Skeletal muscle satellite cell (primary cell): ENCODE data around the gene NVL.
"Not testable (repeated sequence)": the region's sequence is repeated elsewhere in the genome, so short reads cannot be mapped to it uniquely, and the experiment has no call there.

Experiments used
- H3K27me3 ChIP-seq: 2 replicates; pipeline ENCODE4 v1.7.0; 2013; ENCODE audit warnings: low read length; ENCODE audit not compliant: control insufficient read depth, insufficient read depth
- H3K36me3 ChIP-seq: 2 replicates; pipeline ENCODE4 v1.7.0; 2013; ENCODE audit warnings: mild to moderate bottlenecking, control low read depth, low read length; ENCODE audit not compliant: insufficient read depth
- H3K4me1 ChIP-seq: 2 replicates; pipeline ENCODE4 v1.7.0; 2013; ENCODE audit warnings: low read length; ENCODE audit not compliant: control insufficient read depth, insufficient read depth
- H3K4me2 ChIP-seq: 2 replicates; pipeline ENCODE4 v1.7.0; 2013; ENCODE audit warnings: mild to moderate bottlenecking, low read length
- H3K4me3 ChIP-seq: 2 replicates; pipeline ENCODE4 v1.7.0; 2013; ENCODE audit warnings: low read length
- H3K9ac ChIP-seq: 2 replicates; pipeline ENCODE4 v1.7.0; 2013; ENCODE audit warnings: mild to moderate bottlenecking, low read depth, low read length, moderate library complexity
- H3K9me3 ChIP-seq: replicated peaks from 2 replicates; pipeline ENCODE4 v1.7.0; 2013; ENCODE audit warnings: mild to moderate bottlenecking, control low read depth, low read length

NVL gene

GRCh38 chr1:224219011-224219611 is 110.9 kb downstream of the NVL start:
- Histone ChIP-seq H3K9me3 (no peaks in the 10 kb centered on the region), H3K27me3 (no peaks in the 10 kb centered on the region), H3K36me3 (no peaks in the 10 kb centered on the region), H3K9ac (no peak overlapping the region), H3K4me1 (peaks cover 8% of the 10 kb centered on the region), H3K4me3 (no peak overlapping the region), H3K4me2 (no peak overlapping the region)

- no peak overlapping the region for H3K4me2 ChIP-seq
- no peaks in the 10 kb centered on the region for H3K9me3 ChIP-seq
- no peak overlapping the region for H3K9ac ChIP-seq
- no peak overlapping the region for H3K4me3 ChIP-seq
- H3K27me3 ChIP-seq = no peaks in the 10 kb centered on the region
- H3K36me3 ChIP-seq = no peaks in the 10 kb centered on the region
- peaks cover 1% of the 10 kb centered on the region for H3K4me1 ChIP-seq
These were observed 112.0 kb downstream of the NVL start for GRCh38 chr1:224217655-224218623.

GRCh38 chr1:224216382-224216781 is 113.6 kb downstream of the NVL start:
- Histone ChIP-seq H3K36me3 (no peaks in the 10 kb centered on the region), H3K9me3 (no peaks in the 10 kb centered on the region), H3K4me2 (no peak overlapping the region), H3K4me3 (no peak overlapping the region), H3K9ac (no peak overlapping the region), H3K27me3 (no peaks in the 10 kb centered on the region), H3K4me1 (peaks cover 11% of the 10 kb centered on the region)

- H3K4me2 ChIP-seq = no peak overlapping the region
- no peak overlapping the region for H3K9ac ChIP-seq
- H3K27me3 ChIP-seq = no peaks in the 10 kb centered on the region
These were observed 116.4 kb downstream of the NVL start for GRCh38 chr1:224213438-224214119.

GRCh38 chr1:224212618-224213061 is 117.3 kb downstream of the NVL start:
- Histone ChIP-seq H3K4me1 (peaks cover 17% of the 10 kb centered on the region), H3K27me3 (no peaks in the 10 kb centered on the region), H3K4me2 (no peak overlapping the region), H3K9me3 (no peaks in the 10 kb centered on the region), H3K4me3 (no peak overlapping the region), H3K9ac (no peak overlapping the region), H3K36me3 (no peaks in the 10 kb centered on the region)

More at GRCh38 chr1:224213438-224214119, 116.4 kb downstream of the NVL start:
- no peak overlapping the region for H3K4me3 ChIP-seq
- H3K36me3 ChIP-seq = no peaks in the 10 kb centered on the region
- H3K4me1 ChIP-seq = peaks cover 17% of the 10 kb centered on the region
- no peaks in the 10 kb centered on the region for H3K9me3 ChIP-seq

- peaks cover 17% of the 10 kb centered on the region for H3K4me1 ChIP-seq
- no peak overlapping the region for H3K9ac ChIP-seq
- no peaks in the 10 kb centered on the region for H3K9me3 ChIP-seq
- no peak overlapping the region for H3K4me3 ChIP-seq
- H3K36me3 ChIP-seq = no peaks in the 10 kb centered on the region
- peak overlapping the region; percentile 10 for H3K4me2 ChIP-seq
- no peaks in the 10 kb centered on the region for H3K27me3 ChIP-seq
These were observed 118.6 kb downstream of the NVL start for GRCh38 chr1:224211206-224211962.

GRCh38 chr1:224205931-224206538 is 123.9 kb downstream of the NVL start:
- peak overlapping the region; percentile 38 for H3K9ac ChIP-seq
- H3K36me3 ChIP-seq, H3K9me3 ChIP-seq, H3K27me3 ChIP-seq, H3K4me3 ChIP-seq: not testable (repeated sequence)
- H3K4me1 ChIP-seq = peaks cover 31% of the 10 kb centered on the region
- peak overlapping the region; percentile 76 for H3K4me2 ChIP-seq

GRCh38 chr1:224205438-224205840 is 124.5 kb downstream of the NVL start:
- no peaks in the 10 kb centered on the region for H3K9me3 ChIP-seq
- peak overlapping the region; percentile 76 for H3K4me2 ChIP-seq
- H3K4me1 ChIP-seq = peaks cover 30% of the 10 kb centered on the region
- peak overlapping the region; percentile 55 for H3K4me3 ChIP-seq
- no peaks in the 10 kb centered on the region for H3K27me3 ChIP-seq
- H3K36me3 ChIP-seq = no peaks in the 10 kb centered on the region
- peak overlapping the region; percentile 38 for H3K9ac ChIP-seq

GRCh38 chr1:224203243-224204016 is 126.5 kb downstream of the NVL start:
- Histone ChIP-seq H3K27me3 (no peaks in the 10 kb centered on the region), H3K9ac (no peak overlapping the region), H3K36me3 (no peaks in the 10 kb centered on the region), H3K4me1 (peaks cover 27% of the 10 kb centered on the region), H3K4me3 (no peak overlapping the region), H3K9me3 (no peaks in the 10 kb centered on the region), H3K4me2 (no peak overlapping the region)

- H3K4me3 ChIP-seq = no peak overlapping the region
- H3K4me1 ChIP-seq = peaks cover 27% of the 10 kb centered on the region
- H3K36me3 ChIP-seq = no peaks in the 10 kb centered on the region
- H3K9me3 ChIP-seq = no peaks in the 10 kb centered on the region
- no peak overlapping the region for H3K4me2 ChIP-seq
- H3K9ac ChIP-seq = no peak overlapping the region
- no peaks in the 10 kb centered on the region for H3K27me3 ChIP-seq
These were observed 128.1 kb downstream of the NVL start for GRCh38 chr1:224201853-224202252.
